NCI-H2171 treated with DMSO at 0.1 percent for 48 hours (cell line): ENCODE data around the gene SP8.

Experiments used
- DNase-seq: peaks from one replicate; lab custom pipeline; 2025; lab: John Stamatoyannopoulos, UW

The SP8 gene

GRCh38 chr7:20794676-20795075, 8.0 kb upstream of the SP8 start:
- no peak for DNase-seq

GRCh38 chr7:20793694-20794394, 7.2 kb upstream of the SP8 start:
- no peak for DNase-seq

- no peak for DNase-seq
These were observed 6.6 kb upstream of the SP8 start for GRCh38 chr7:20793248-20793647.

GRCh38 chr7:20791538-20792434, 5.1 kb upstream of the SP8 start:
- DNase-seq = no peak

- DNase-seq = no peak
These were observed 3.7 kb upstream of the SP8 start for GRCh38 chr7:20790375-20790774.

- no peak for DNase-seq
These were observed 1.8 kb upstream of the SP8 start for GRCh38 chr7:20788420-20788990.

- no peak for DNase-seq
These were observed 1.2 kb upstream of the SP8 start for GRCh38 chr7:20787660-20788419.

- no peak for DNase-seq
These were observed 286 bp downstream of the SP8 start for GRCh38 chr7:20786421-20786778.

GRCh38 chr7:20786049-20786412, 655 bp downstream of the SP8 start:
- no peak for DNase-seq

- DNase-seq = no peak
These were observed 1.3 kb downstream of the SP8 start for GRCh38 chr7:20785157-20786048.

GRCh38 chr7:20784388-20785156, 2.1 kb downstream of the SP8 start:
- no peak for DNase-seq

GRCh38 chr7:20783700-20784387, 2.8 kb downstream of the SP8 start:
- no peak for DNase-seq

- no peak for DNase-seq
These were observed 3.5 kb downstream of the SP8 start for GRCh38 chr7:20783125-20783699.

GRCh38 chr7:20779041-20779440, 7.6 kb downstream of the SP8 start:
- DNase-seq = no peak

GRCh38 chr7:20778063-20778721, 8.5 kb downstream of the SP8 start:
- DNase-seq = no peak

- no peak for DNase-seq
These were observed 9.2 kb downstream of the SP8 start for GRCh38 chr7:20777377-20778062.

GRCh38 chr7:20776942-20777341, 9.7 kb downstream of the SP8 start:
- no peak for DNase-seq

- DNase-seq = no peak
These were observed 10.3 kb downstream of the SP8 start for GRCh38 chr7:20776214-20776911.
